AG04450 (cell line): ENCODE results near the gene PSMA7. TPM values are rescaled to one million over a fixed set of nuclear protein-coding genes. Genes with fewer than 3 reads are reported as not detected.

ENCODE experiments used
- CTCF ChIA-PET: fragments of 300-600, 350-600 bp; formaldehyde crosslinking; extraction: SDS; loops from one replicate; lab custom pipeline; 2022; ENCODE audit warnings: antibody characterized with exemption, inconsistent platforms; lab: Charles Lee
- POLR2A ChIA-PET: fragments of 350-600 bp; formaldehyde crosslinking; extraction: SDS; loops from one replicate; lab custom pipeline; 2021; ENCODE audit warnings: antibody characterized with exemption, inconsistent platforms; lab: Yijun Ruan, JAX
- DNase-seq: peaks from one replicate; pipeline ENCODE4 v3.0.0-alpha.2; 2011; ENCODE audit warnings: low read depth, low spot score
- H3K27ac ChIP-seq: one replicate; pipeline ENCODE4 v1.5.1; 2012; ENCODE audit warnings: low read depth, low read length, control low read depth
- H3K27me3 ChIP-seq: one replicate; pipeline ENCODE4 v1.6.0; 2012; ENCODE audit warnings: low read length; ENCODE audit not compliant: control insufficient read depth, insufficient read depth
- H3K4me3 ChIP-seq: 2 replicates; pipeline ENCODE4 v1.5.1; 2011; ENCODE audit warnings: mild to moderate bottlenecking, low read depth, low read length, control low read depth
- H3K9me3 ChIP-seq: 2 replicates; pipeline ENCODE4 v1.5.1; 2012; ENCODE audit warnings: low read length; ENCODE audit not compliant: control insufficient read depth, insufficient read depth
- CTCF ChIP-seq: IDR thresholded peaks from 2 replicates; pipeline ENCODE4 v1.5.1; 2011; ENCODE audit warnings: low read depth, low read length, control low read depth, inconsistent platforms
- polyA plus RNA-seq: library from polyadenylated mRNA; depleted of rRNA; stranded (reverse); fragments of >200 nt; gene quantifications from 2 replicates; pipeline ENCODE4 v1.2.3, GENCODE V29; 2011

Gene PSMA7
- polyA plus RNA-seq, 1 experiment, result 368 TPM

- CTCF ChIA-PET, result interaction anchor here (1.6 kb wide), 1 partner anchor 147 kb away, joined by 4 read pairs; no protein-coding TSS in a partner anchor
- Histone ChIP-seq H3K27me3 (no peaks in the 10 kb centered on the region), H3K9me3 (peaks cover 8% of the 10 kb centered on the region), H3K27ac (no peak overlapping the region), H3K4me3 (no peak overlapping the region)
- no peak for TF ChIP-seq CTCF
- no peak for DNase-seq
- POLR2A ChIA-PET, result no interaction called here
Observed at GRCh38 chr20:62158541-62158940, 15.3 kb upstream of the PSMA7 start.

- ChIA-PET CTCF (interaction anchor here (1.6 kb wide), 1 partner anchor 147 kb away, joined by 4 read pairs; no protein-coding TSS in a partner anchor), POLR2A (no interaction called here)
- Histone ChIP-seq H3K27me3 (no peaks in the 10 kb centered on the region), H3K4me3 (no peak overlapping the region), H3K9me3 (peaks cover 13% of the 10 kb centered on the region), H3K27ac (no peak overlapping the region)
- DNase-seq, result no peak
- no peak for TF ChIP-seq CTCF
Observed at GRCh38 chr20:62158088-62158400, 14.8 kb upstream of the PSMA7 start.

- no peak overlapping the region for H3K4me3 ChIP-seq
- ChIA-PET CTCF (interaction anchor here (1.6 kb wide), 1 partner anchor 146 kb away, joined by 4 read pairs; no protein-coding TSS in a partner anchor), POLR2A (no interaction called here)
- no peaks in the 10 kb centered on the region for H3K27me3 ChIP-seq
- DNase-seq, result no peak
- no peak for TF ChIP-seq CTCF
- H3K9me3 ChIP-seq, result peaks cover 13% of the 10 kb centered on the region
- H3K27ac ChIP-seq, result no peak overlapping the region
Observed at GRCh38 chr20:62157387-62158087, 14.3 kb upstream of the PSMA7 start.

GRCh38 chr20:62156592-62157386 is 13.6 kb upstream of the PSMA7 start:
- H3K27me3 ChIP-seq, result no peaks in the 10 kb centered on the region
- H3K27ac ChIP-seq, result peak overlapping the region; percentile 11
- DNase-seq, result no peak
- H3K4me3 ChIP-seq, result no peak overlapping the region
- CTCF ChIA-PET, result interaction anchor here (0.6 to 1.4 kb wide), 8 partner anchors 9 to 565 kb away, joined by 3 to 14 read pairs (median 4); no protein-coding TSS in a partner anchor
- peak; percentile 66 for TF ChIP-seq CTCF
- POLR2A ChIA-PET, result no interaction called here
- peaks cover 19% of the 10 kb centered on the region for H3K9me3 ChIP-seq

- H3K27me3 ChIP-seq, result no peaks in the 10 kb centered on the region
- peaks cover 16% of the 10 kb centered on the region for H3K9me3 ChIP-seq
- H3K27ac ChIP-seq, result no peak overlapping the region
- H3K4me3 ChIP-seq, result no peak overlapping the region
- no peak for DNase-seq
- no peak for TF ChIP-seq CTCF
- ChIA-PET CTCF (interaction anchor here (0.6 to 1.4 kb wide), 8 partner anchors 9 to 564 kb away, joined by 3 to 14 read pairs (median 4); no protein-coding TSS in a partner anchor), POLR2A (no interaction called here)
Observed at GRCh38 chr20:62156254-62156556, 13.0 kb upstream of the PSMA7 start.
